CD4-positive, alpha-beta memory T cell (primary cell): Measurements from ENCODE around the gene NF1. TPM values are rescaled to one million over a fixed set of nuclear protein-coding genes. Genes with fewer than 3 reads are reported as not detected.
"Not testable (repeated sequence)": the region's sequence is repeated elsewhere in the genome, so short reads cannot be mapped to it uniquely, and the experiment has no call there.

Experiments used
- CTCF ChIA-PET: fragments of 350-600 bp; sonication (Branson Sonifier 250); formaldehyde crosslinking; loops from one replicate; lab custom pipeline; 2021; ENCODE audit warnings: inconsistent platforms; ENCODE audit not compliant: partially characterized antibody; lab: Charles Lee
- POLR2A ChIA-PET: fragments of 350-600 bp; sonication (Branson Sonifier 250); formaldehyde crosslinking; loops from one replicate; lab custom pipeline; 2021; ENCODE audit not compliant: partially characterized antibody; lab: Charles Lee
- DNase-seq, 5 donors: peaks; one replicate each; pipeline versions ENCODE4 v3.0.0 to v3.0.0-alpha.2; 2020 to 2022; ENCODE audit warnings: mixed read lengths in 1 of 5
- H3K27ac ChIP-seq: one replicate; pipeline ENCODE4 v1.7.0; 2013; ENCODE audit warnings: low read depth, low read length
- H3K27me3 ChIP-seq: 2 replicates; pipeline ENCODE4 v1.7.0; 2013; ENCODE audit warnings: mild to moderate bottlenecking, low read length, moderate library complexity; ENCODE audit not compliant: insufficient read depth
- H3K36me3 ChIP-seq: 2 replicates; pipeline ENCODE4 v1.7.0; 2013; ENCODE audit warnings: mild to moderate bottlenecking, low read length, moderate library complexity; ENCODE audit not compliant: insufficient read depth
- H3K4me1 ChIP-seq: 2 replicates; pipeline ENCODE4 v1.7.0; 2013; ENCODE audit warnings: mild to moderate bottlenecking, low read length, moderate library complexity; ENCODE audit not compliant: insufficient read depth
- H3K4me3 ChIP-seq, 2 donors: one replicate each; pipeline ENCODE4 v1.7.0; 2013; ENCODE audit warnings: low read length in 2 of 2, mild to moderate bottlenecking in 1 of 2
- H3K9me3 ChIP-seq, 2 donors: one replicate each; pipeline ENCODE4 v1.7.0; 2013; ENCODE audit warnings: low read length in 2 of 2, control low read depth in 1 of 2; ENCODE audit not compliant: control insufficient read depth in 1 of 2
- H3K27ac Mint-ChIP-seq, 7 donors: one replicate each; pipeline ENCODE4 v1.8.0; 2020 to 2021; ENCODE audit warnings: mixed read lengths in 7 of 7, mild to moderate bottlenecking in 6 of 7, inconsistent platforms in 3 of 7, moderate library complexity in 3 of 7
- H3K27me3 Mint-ChIP-seq, 2 donors: one replicate each; pipeline ENCODE4 v1.8.0; 2020 to 2021; ENCODE audit warnings: mixed read lengths in 2 of 2
- H3K36me3 Mint-ChIP-seq, 2 donors: one replicate each; pipeline ENCODE4 v1.8.0; 2020 to 2021; ENCODE audit warnings: mixed read lengths in 2 of 2, inconsistent platforms in 1 of 2, mild to moderate bottlenecking in 1 of 2
- H3K4me1 Mint-ChIP-seq, 4 donors: one replicate each; pipeline ENCODE4 v1.8.0; 2020 to 2021; ENCODE audit warnings: mixed read lengths in 4 of 4, mild to moderate bottlenecking in 1 of 4
- H3K4me3 Mint-ChIP-seq, 8 donors: one replicate each; pipeline ENCODE4 v1.8.0; 2020 to 2021; ENCODE audit warnings: mixed read lengths in 8 of 8, mild to moderate bottlenecking in 7 of 8, moderate library complexity in 6 of 8, inconsistent platforms in 3 of 8
- H3K9me3 Mint-ChIP-seq, 8 donors: one replicate each; pipeline ENCODE4 v1.8.0; 2020 to 2021; ENCODE audit warnings: mixed read lengths in 8 of 8, mild to moderate bottlenecking in 5 of 8, inconsistent platforms in 3 of 8, moderate library complexity in 1 of 8
- intact Hi-C: fragments of 100-400 bp; cut with micrococcal nuclease; formaldehyde crosslinking; loops from one replicate; pipeline ENCODE4 v1.15.1; 2023
- polyA plus RNA-seq, 2 donors: library from polyadenylated mRNA; unstranded; fragments of 300-500 nt; fragmentation: Illumina TruSeq; gene quantifications; one replicate each; pipeline ENCODE4 v1.2.3, GENCODE V29; 2021
- total RNA-seq, 2 experiments: library from RNA; stranded (reverse); gene quantifications; one replicate each; pipeline ENCODE4 v1.2.3, GENCODE V29; 2021

NF1 gene
- total and polyA plus RNA-seq, 4 experiments from 2014 or later = 5.5 to 52.4 (median 27.9) TPM

- ChIA-PET CTCF (interaction anchor here (0.9 to 2.1 kb wide), 5 partner anchors 9 to 486 kb away, joined by 3 to 9 read pairs (median 4); partner anchors contain the start of gene CRLF3), POLR2A (interaction anchor here (0.8 to 9.0 kb wide), 8 partner anchors 8 to 487 kb away, joined by 3 to 197 read pairs (median 6); partner anchors contain the start of genes CRLF3 and EVI2A)
- Mint-ChIP-seq H3K4me1 (peaks cover 35 to 73% (median 52%) of the 10 kb centered on the region in 4 donors), H3K27ac (peak overlapping the region; percentile 92 to 98 (median 97)), H3K36me3 (peaks cover 12 to 41% of the 10 kb centered on the region in 2 donors), H3K27me3 (no peaks in the 10 kb centered on the region), H3K9me3 (no peaks in the 10 kb centered on the region), H3K4me3 (peak overlapping the region; percentile 80 to 98 (median 92))
- Histone ChIP-seq H3K9me3 (no peaks in the 10 kb centered on the region), H3K27ac (peak overlapping the region; percentile 70), H3K27me3 (no peaks in the 10 kb centered on the region), H3K4me1 (peaks cover 61% of the 10 kb centered on the region), H3K36me3 (peaks cover under 1% of the 10 kb centered on the region), H3K4me3 (peak overlapping the region; percentile 45 to 59)
- DNase-seq = peak in 2 of 5 donors; percentile 15 to 46
- intact Hi-C loops = loop anchor here (1.0 to 5.0 kb wide), 5 partner anchors 10 to 236 kb away; partner anchors contain the start of gene EVI2A
Measured at GRCh38 chr17:31310886-31311285, 216.1 kb downstream of the NF1 start.

GRCh38 chr17:31311526-31311925 is 216.7 kb downstream of the NF1 start:
- no peaks in the 10 kb centered on the region for H3K9me3 ChIP-seq
- H3K27ac ChIP-seq = peak overlapping the region; percentile 70
- Mint-ChIP-seq H3K27ac (peak overlapping the region; percentile 92 to 98 (median 97)), H3K4me1 (peaks cover 34 to 73% (median 50%) of the 10 kb centered on the region in 4 donors), H3K27me3 (no peaks in the 10 kb centered on the region), H3K9me3 (no peaks in the 10 kb centered on the region), H3K4me3 (peak overlapping the region; percentile 80 to 98 (median 92)), H3K36me3 (peaks cover 5 to 37% of the 10 kb centered on the region in 2 donors)
- H3K36me3 ChIP-seq = no peaks in the 10 kb centered on the region
- DNase-seq = no peak
- H3K4me3 ChIP-seq = peak overlapping the region; percentile 45 to 59
- intact Hi-C loops = loop anchor here (5.0 kb wide), 4 partner anchors 41 to 236 kb away; no protein-coding TSS in a partner anchor
- CTCF ChIA-PET = interaction anchor here (1.1 to 2.1 kb wide), 5 partner anchors 8 to 64 kb away, joined by 3 to 9 read pairs (median 4); no protein-coding TSS in a partner anchor
- H3K4me1 ChIP-seq = peaks cover 61% of the 10 kb centered on the region
- POLR2A ChIA-PET = interaction anchor here (1.2 to 9.0 kb wide), 6 partner anchors 9 to 487 kb away, joined by 4 to 197 read pairs (median 7); partner anchors contain the start of genes CRLF3 and EVI2A
- no peaks in the 10 kb centered on the region for H3K27me3 ChIP-seq

DNA sequence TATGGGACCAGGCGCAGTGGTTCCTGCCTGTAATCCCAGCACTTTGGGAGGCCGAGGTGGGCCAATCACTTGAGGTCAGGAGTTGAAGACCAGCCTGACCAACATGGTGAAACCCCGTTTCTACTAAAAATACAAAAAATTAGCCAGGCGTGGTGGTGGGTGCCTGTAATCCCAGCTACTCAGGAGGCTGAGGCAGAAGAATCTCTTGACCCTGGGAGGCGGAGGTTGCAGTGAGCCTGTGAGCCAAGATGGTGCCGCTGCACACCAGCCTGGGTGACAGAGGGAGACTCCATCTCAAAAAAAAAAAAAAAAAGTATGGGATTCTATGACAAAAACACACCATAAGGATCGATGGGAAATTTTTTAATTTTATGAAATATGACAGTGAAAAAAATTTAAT is 217.4 kb downstream of the NF1 start:
- Histone ChIP-seq H3K4me1 (peaks cover 61% of the 10 kb centered on the region), H3K4me3 (peak overlapping the region; percentile 45 to 59), H3K27ac (peak overlapping the region; percentile 70)
- peak overlapping the region; percentile 92 to 98 (median 97) for H3K27ac Mint-ChIP-seq
- not testable (repeated sequence) for H3K9me3 ChIP-seq, H3K36me3 ChIP-seq, H3K27me3 Mint-ChIP-seq, H3K9me3 Mint-ChIP-seq, H3K27me3 ChIP-seq
- H3K36me3 Mint-ChIP-seq = peaks cover 3 to 36% of the 10 kb centered on the region in 2 donors
- H3K4me3 Mint-ChIP-seq = peak overlapping the region; percentile 80 to 98 (median 92)
- peaks cover 31 to 75% (median 48%) of the 10 kb centered on the region in 4 donors for H3K4me1 Mint-ChIP-seq
- intact Hi-C loops = loop anchor here (2.0 to 5.0 kb wide), 5 partner anchors 40 to 235 kb away; no protein-coding TSS in a partner anchor
- DNase-seq = peak in 4 of 5 donors; percentile 30 to 48 (median 38)
- ChIA-PET CTCF (interaction anchor here (1.1 to 2.1 kb wide), 5 partner anchors 8 to 64 kb away, joined by 3 to 9 read pairs (median 4); no protein-coding TSS in a partner anchor), POLR2A (interaction anchor here (0.7 to 9.0 kb wide), 6 partner anchors 8 to 217 kb away, joined by 3 to 197 read pairs (median 6); partner anchors contain the start of gene EVI2A)

GRCh38 chr17:31313982-31314781 is 219.4 kb downstream of the NF1 start, which contains the start of gene EVI2B:
Gene EVI2B (minus strand): TSS chr17:31314054. CDS start chr17:31305609, 8,445 bp downstream.
- POLR2A ChIA-PET = interaction anchor here (0.6 to 9.0 kb wide), 9 partner anchors 7 to 1697 kb away, joined by 3 to 197 read pairs (median 4); partner anchors contain the start of gene EVI2A

GRCh38 chr17:31314782-31315100 is 220.0 kb downstream of the NF1 start:
- Histone ChIP-seq H3K4me1 (peaks cover 44% of the 10 kb centered on the region), H3K9me3 (no peaks in the 10 kb centered on the region), H3K27ac (peak overlapping the region; percentile 36), H3K36me3 (no peaks in the 10 kb centered on the region), H3K27me3 (no peaks in the 10 kb centered on the region), H3K4me3 (peak overlapping the region in 1 of 2 donors; percentile 4)
- no peaks in the 10 kb centered on the region for H3K9me3 Mint-ChIP-seq
- ChIA-PET POLR2A (no interaction called here), CTCF (interaction anchor here (1.4 kb wide), 1 partner anchor 11 kb away, joined by 3 read pairs; no protein-coding TSS in a partner anchor)
- H3K4me1 Mint-ChIP-seq = peaks cover 23 to 65% (median 32%) of the 10 kb centered on the region in 4 donors
- intact Hi-C loops = loop anchor here (5.0 kb wide), 5 partner anchors 38 to 492 kb away; partner anchors contain the start of gene CRLF3
- H3K27me3 Mint-ChIP-seq = no peaks in the 10 kb centered on the region
- H3K27ac Mint-ChIP-seq = peak overlapping the region; percentile 81 to 96 (median 88)
- peaks cover 12 to 40% of the 10 kb centered on the region in 2 donors for H3K36me3 Mint-ChIP-seq
- peak overlapping the region; percentile 58 to 97 (median 91) for H3K4me3 Mint-ChIP-seq
- DNase-seq = no peak

More at GRCh38 chr17:31313982-31314781, 219.4 kb downstream of the NF1 start, which contains the start of gene EVI2B:
- Mint-ChIP-seq H3K36me3 (peaks cover 12 to 36% of the 10 kb centered on the region in 2 donors), H3K27ac (peak within 1 kb of the TSS; percentile 88 to 97 (median 90)), H3K9me3 (no peaks in the 10 kb centered on the region), H3K4me3 (peak within 1 kb of the TSS; percentile 88 to 97 (median 94)), H3K4me1 (peaks cover 23 to 70% (median 36%) of the 10 kb centered on the region in 4 donors), H3K27me3 (no peaks in the 10 kb centered on the region)
- Histone ChIP-seq H3K9me3 (no peaks in the 10 kb centered on the region), H3K27me3 (no peaks in the 10 kb centered on the region), H3K4me3 (peak within 1 kb of the TSS; percentile 59 to 60), H3K36me3 (no peaks in the 10 kb centered on the region), H3K27ac (peak within 1 kb of the TSS; percentile 66), H3K4me1 (peaks cover 49% of the 10 kb centered on the region)
- DNase-seq = peak; percentile 59 to 75 (median 62)
- CTCF ChIA-PET = interaction anchor here (1.0 to 1.5 kb wide), 3 partner anchors 8 to 53 kb away, joined by 3 to 7 read pairs (median 3); partner anchors contain the start of gene EVI2A
- intact Hi-C loops = loop anchor here (2.0 to 5.0 kb wide), 5 partner anchors 38 to 233 kb away; no protein-coding TSS in a partner anchor

- no peaks in the 10 kb centered on the region for H3K27me3 ChIP-seq
- H3K9me3 ChIP-seq = no peaks in the 10 kb centered on the region
- peak overlapping the region; percentile 87 to 92 for H3K4me3 ChIP-seq
- H3K27me3 Mint-ChIP-seq = no peaks in the 10 kb centered on the region
- ChIA-PET CTCF (interaction anchor here (1.0 to 2.2 kb wide), 3 partner anchors 52 to 102 kb away, joined by 3 to 6 read pairs (median 6); no protein-coding TSS in a partner anchor), POLR2A (interaction anchor here (0.7 to 8.2 kb wide), 5 partner anchors 9 to 171 kb away, joined by 3 to 197 read pairs (median 7); partner anchors contain the start of gene EVI2B)
- peak overlapping the region; percentile 86 to 95 (median 90) for H3K4me3 Mint-ChIP-seq
- H3K4me1 ChIP-seq = peaks cover 48% of the 10 kb centered on the region
- H3K9me3 Mint-ChIP-seq = no peaks in the 10 kb centered on the region
- DNase-seq = peak; percentile 64 to 89 (median 69)
- peaks cover 12 to 36% of the 10 kb centered on the region in 2 donors for H3K36me3 Mint-ChIP-seq
- H3K4me1 Mint-ChIP-seq = peaks cover 28 to 61% (median 36%) of the 10 kb centered on the region in 4 donors
- H3K36me3 ChIP-seq = no peaks in the 10 kb centered on the region
- intact Hi-C loops = loop anchor here (5.0 kb wide), 1 partner anchor 496 kb away; the partner anchor contains the start of gene CRLF3
- peak overlapping the region; percentile 92 to 97 (median 93) for H3K27ac Mint-ChIP-seq
- H3K27ac ChIP-seq = peak overlapping the region; percentile 73
Measured at GRCh38 chr17:31318298-31318801, 223.6 kb downstream of the NF1 start.
